Heart left ventricle (tissue), 16 donors: Measurements from ENCODE around the gene DSG2. TPM values are rescaled to one million over a fixed set of nuclear protein-coding genes. Genes with fewer than 3 reads are reported as not detected.

Experiments
- ATAC-seq, 4 donors: fragments of 200-7000 bp; cut with Tn5 transposase; one replicate each; pipeline ENCODE4 v1.9.1; 2020 to 2022; ENCODE audit warnings: moderate library complexity in 4 of 4, mild to moderate bottlenecking in 3 of 4, moderate number of reproducible peaks in 1 of 4
- DNase-seq, 5 donors: peaks; one replicate each; pipeline ENCODE4 v3.0.0-alpha.2; 2020
- H3K27ac ChIP-seq, 12 donors: fragments of 200-600 bp; sonication (generic) in 4 of 12; one replicate each; pipeline versions ENCODE4 v1.5.0 to v1.8.0; 2016 to 2022; ENCODE audit warnings: mild to moderate bottlenecking in 2 of 12
- H3K27me3 ChIP-seq, 9 donors: fragments of 200-600 bp; sonication (generic) in 2 of 9; one replicate each; pipeline versions ENCODE4 v1.5.1 to v1.8.0; 2016 to 2022; ENCODE audit warnings: mild to moderate bottlenecking in 3 of 9
- H3K36me3 ChIP-seq, 9 donors: fragments of 200-600 bp; sonication (generic) in 2 of 9; one replicate each; pipeline versions ENCODE4 v1.5.0 to v1.8.0; 2018 to 2022; ENCODE audit warnings: mild to moderate bottlenecking in 2 of 9
- H3K4me1 ChIP-seq, 12 donors: fragments of 200-600 bp; sonication (generic) in 4 of 12; one replicate each; pipeline versions ENCODE4 v1.5.0 to v1.8.0; 2016 to 2022; ENCODE audit warnings: mild to moderate bottlenecking in 3 of 12
- H3K4me3 ChIP-seq, 12 donors: fragments of 200-600 bp; sonication (generic) in 4 of 12; one replicate each; pipeline versions ENCODE4 v1.5.0 to v1.8.0; 2017 to 2022; ENCODE audit warnings: mild to moderate bottlenecking in 9 of 12, moderate library complexity in 4 of 12
- H3K9me3 ChIP-seq, 12 donors: fragments of 200-600 bp; sonication (generic) in 4 of 12; one replicate each; pipeline versions ENCODE4 v1.5.0 to v1.8.0; 2016 to 2022; ENCODE audit warnings: mild to moderate bottlenecking in 1 of 12
- POLR2A ChIP-seq, 2 donors: fragments of 450-650 bp; IDR thresholded peaks; one replicate each; pipeline ENCODE4 v1.6.1; 2017; ENCODE audit warnings: antibody characterized with exemption in 2 of 2, mild to moderate bottlenecking in 2 of 2, moderate library complexity in 2 of 2
- whole genome bisulfite sequencing, 4 donors: extraction: QIAGEN DNeasy Blood & Tissue Kit in 2 of 4; methylation state at CpG; one replicate each; pipeline versions ENCODE4 v1.1.5 to v1.1.7; 2013 to 2018; 5-methylcytosine and 5-hydroxymethylcytosine counted together
- intact Hi-C, 10 donors: fragments of 100-400 bp; cut with DNase I; formaldehyde crosslinking; loops; one replicate each; pipeline versions ENCODE4 v1.11.1 to v1.14.2; 2022
- polyA plus RNA-seq, 2 donors: library from polyadenylated mRNA; stranded (reverse); fragments of 200-250 nt; gene quantifications; one replicate each; pipeline ENCODE4 v1.2.3, GENCODE V29; 2013
- total RNA-seq, 9 donors: library from RNA; depleted of rRNA in 2 of 9; stranded (reverse); fragments of >200 nt in 2 of 9; fragmentation: NEBNext Ultra II Directional in 3 of 9; extraction: Animal tissue kit (Norgen Biotek cat#: 25700) in 3 of 9; gene quantifications; one replicate each; pipeline versions ENCODE4 v1.1.0 to v1.2.4, GENCODE V29; 2016 to 2023
- TF ChIP-seq, protein P1 (sequence below), 12 donors: fragments of 200-600 bp; sonication (generic) in 4 of 12; IDR thresholded peaks; one replicate each; pipeline versions ENCODE4 v1.5.0 to v1.8.0; 2018 to 2022; ENCODE audit warnings: antibody characterized with exemption in 12 of 12, mild to moderate bottlenecking in 5 of 12
- donor health status: ischemic (EF 13 %, LVEDD 7.1; RV severe dilation, severe dysfunction).
- donor health status: healthy with polysubstance abuse.
- donor health status: DM: no; HTN: yes; CAD: no.
- donor health status: DM: no; HTN: no; CAD: no.
- donor health status: ischemic (EF 25% LVEDD 6.9; RV normal size, moderate dysfunction).
- donor health status: ischemic (EF 25% LVEDD 5.7; RV mildly dilated, moderate dysfunction).
- donor health status: healthy.
- donor health status: DM: yes; HTN: yes; CAD: no.
- donor health status: ischemic (EF 35%, LVEDD 5.7; RV mildly dilated, moderate dysfunction).
- donor health status: nonischemic (EF 11% LVEDD 7.7; RV severe dilation, severe dysfunction).
- donor health status: DM: yes; HTN: yes; CAD: no.
- donor health status: PGD.
- donor health status: ischemic (EF 29% LVEDD 5.4; RV normal size, mild dysfunction).
- donor health status: nonischemic (EF 23%, LVEDD 6.1; RV moderate dilation, normal function).

DSG2 gene
- total and polyA plus RNA-seq, 11 donors = 10.1 to 54.4 (median 41.0) TPM

DNA sequence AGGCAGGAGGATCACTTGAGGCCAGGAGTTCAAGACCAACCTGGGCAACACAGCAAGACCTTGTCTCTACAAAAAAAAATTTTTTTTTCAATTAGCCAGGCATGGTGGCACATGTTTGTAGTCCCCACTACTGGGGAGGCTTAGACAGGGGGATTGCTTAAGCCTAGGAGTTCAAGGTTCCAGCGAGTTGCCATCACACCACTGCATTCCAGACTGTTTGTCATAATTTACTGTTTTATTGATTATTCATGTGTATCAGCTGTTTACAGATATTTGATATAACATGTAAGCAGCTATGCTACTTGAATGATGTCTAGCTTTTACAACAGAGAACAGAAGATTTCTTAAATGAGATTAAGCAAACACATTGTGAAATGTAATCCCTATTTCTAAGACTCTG, 35.3 kb downstream of the DSG2 start:
- DNase-seq (no peak), ATAC-seq (no peak)
- no peaks in the 10 kb centered on the region for H3K27me3 ChIP-seq
- H3K4me3 ChIP-seq = no peak overlapping the region
- intact Hi-C loops = no loop called here
- no peaks in the 10 kb centered on the region for H3K9me3 ChIP-seq
- peaks cover 0 to 39% (median 0%) of the 10 kb centered on the region in 9 donors for H3K36me3 ChIP-seq
- no peak overlapping the region for H3K27ac ChIP-seq
- WGBS, 4 donors = 90 to 100% (median 94%) methylated on average over 1 of the region's 1 CpG
- no peaks in the 10 kb centered on the region for H3K4me1 ChIP-seq
- TF ChIP-seq POLR2A (IDR thresholded peaks at IDR 0.05) = no peak

DNA sequence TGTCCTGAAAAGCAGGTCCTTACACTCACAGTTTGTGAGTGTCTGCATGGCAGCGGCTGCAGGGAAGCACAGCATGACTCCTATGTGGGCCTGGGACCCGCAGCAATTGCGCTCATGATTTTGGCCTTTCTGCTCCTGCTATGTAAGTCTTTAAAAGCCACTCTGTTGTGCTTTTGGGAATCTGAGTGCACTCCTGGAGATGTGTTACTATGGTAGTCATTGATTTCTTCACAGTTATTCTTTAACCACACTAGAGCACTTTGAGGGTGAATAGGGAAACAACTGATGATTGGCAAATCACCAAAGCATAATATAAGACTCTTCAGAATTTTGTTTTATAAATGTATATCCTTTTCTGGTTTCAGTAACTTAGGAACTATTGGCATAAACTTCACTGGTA, 40.9 kb downstream of the DSG2 start:
- Histone ChIP-seq H3K27ac (no peak overlapping the region), H3K36me3 (peaks cover 0 to 77% (median 23%) of the 10 kb centered on the region in 9 donors), H3K4me3 (no peak overlapping the region), H3K9me3 (no peaks in the 10 kb centered on the region), H3K27me3 (no peaks in the 10 kb centered on the region), H3K4me1 (peaks cover 0 to 3% (median 0%) of the 10 kb centered on the region in 12 donors)
- intact Hi-C loops = no loop called here
- no peak for ATAC-seq
- WGBS, 4 donors = 96 to 100% (median 97%) methylated on average over 3 of the region's 3 CpGs
- no peak for TF ChIP-seq POLR2A (IDR thresholded peaks at IDR 0.05)
- TF ChIP-seq, protein P1, sequence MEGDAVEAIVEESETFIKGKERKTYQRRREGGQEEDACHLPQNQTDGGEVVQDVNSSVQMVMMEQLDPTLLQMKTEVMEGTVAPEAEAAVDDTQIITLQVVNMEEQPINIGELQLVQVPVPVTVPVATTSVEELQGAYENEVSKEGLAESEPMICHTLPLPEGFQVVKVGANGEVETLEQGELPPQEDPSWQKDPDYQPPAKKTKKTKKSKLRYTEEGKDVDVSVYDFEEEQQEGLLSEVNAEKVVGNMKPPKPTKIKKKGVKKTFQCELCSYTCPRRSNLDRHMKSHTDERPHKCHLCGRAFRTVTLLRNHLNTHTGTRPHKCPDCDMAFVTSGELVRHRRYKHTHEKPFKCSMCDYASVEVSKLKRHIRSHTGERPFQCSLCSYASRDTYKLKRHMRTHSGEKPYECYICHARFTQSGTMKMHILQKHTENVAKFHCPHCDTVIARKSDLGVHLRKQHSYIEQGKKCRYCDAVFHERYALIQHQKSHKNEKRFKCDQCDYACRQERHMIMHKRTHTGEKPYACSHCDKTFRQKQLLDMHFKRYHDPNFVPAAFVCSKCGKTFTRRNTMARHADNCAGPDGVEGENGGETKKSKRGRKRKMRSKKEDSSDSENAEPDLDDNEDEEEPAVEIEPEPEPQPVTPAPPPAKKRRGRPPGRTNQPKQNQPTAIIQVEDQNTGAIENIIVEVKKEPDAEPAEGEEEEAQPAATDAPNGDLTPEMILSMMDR (IDR thresholded peaks at IDR 0.05) = no peak
- DNase-seq = no peak

DNA sequence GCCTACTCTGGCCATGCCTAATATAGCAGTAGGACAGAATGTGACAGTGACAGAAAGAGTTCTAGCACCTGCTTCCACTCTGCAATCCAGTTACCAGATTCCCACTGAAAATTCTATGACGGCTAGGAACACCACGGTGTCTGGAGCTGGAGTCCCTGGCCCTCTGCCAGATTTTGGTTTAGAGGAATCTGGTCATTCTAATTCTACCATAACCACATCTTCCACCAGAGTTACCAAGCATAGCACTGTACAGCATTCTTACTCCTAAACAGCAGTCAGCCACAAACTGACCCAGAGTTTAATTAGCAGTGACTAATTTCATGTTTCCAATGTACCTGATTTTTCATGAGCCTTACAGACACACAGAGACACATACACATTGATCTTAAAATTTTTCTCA, 48.5 kb downstream of the DSG2 start:
- no peak for ATAC-seq
- H3K36me3 ChIP-seq = peaks cover 0 to 32% (median 10%) of the 10 kb centered on the region in 9 donors
- H3K27ac ChIP-seq = no peak overlapping the region
- DNase-seq = no peak
- H3K4me3 ChIP-seq = no peak overlapping the region
- no peaks in the 10 kb centered on the region for H3K9me3 ChIP-seq
- TF ChIP-seq POLR2A (IDR thresholded peaks at IDR 0.05) = no peak
- TF ChIP-seq, protein P1 (IDR thresholded peaks at IDR 0.05) = no peak
- no peaks in the 10 kb centered on the region for H3K27me3 ChIP-seq
- 66 to 72% (median 70%) methylated on average over 2 of the region's 2 CpGs for WGBS, 4 donors
- intact Hi-C loops = no loop called here
- peaks cover 0 to 3% (median 0%) of the 10 kb centered on the region in 12 donors for H3K4me1 ChIP-seq

DNA sequence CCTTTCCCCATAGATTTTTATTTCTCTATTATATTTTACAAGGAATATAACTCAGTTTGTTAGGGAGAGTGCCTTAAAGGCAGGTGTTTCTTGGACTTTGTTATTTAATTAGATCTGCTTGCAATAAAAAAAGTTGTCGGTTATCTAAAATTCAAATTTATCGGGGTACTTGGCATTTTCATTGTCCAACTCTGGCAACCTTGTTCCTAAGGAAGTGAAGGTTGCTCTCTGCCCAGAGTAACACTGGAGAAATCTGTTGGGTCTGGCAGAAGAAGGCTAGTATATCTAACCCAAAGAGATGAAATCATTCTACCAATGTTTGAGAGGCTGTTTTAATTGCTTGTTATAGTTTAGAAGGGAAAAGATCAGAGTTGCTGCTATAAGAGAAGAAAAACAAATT, 50.9 kb downstream of the DSG2 start:
- no peak overlapping the region for H3K27ac ChIP-seq
- no peaks in the 10 kb centered on the region for H3K9me3 ChIP-seq
- no peaks in the 10 kb centered on the region for H3K4me1 ChIP-seq
- intact Hi-C loops = no loop called here
- H3K36me3 ChIP-seq = peaks cover 0 to 14% (median 3%) of the 10 kb centered on the region in 9 donors
- H3K27me3 ChIP-seq = no peaks in the 10 kb centered on the region
- ATAC-seq = no peak
- no peak overlapping the region for H3K4me3 ChIP-seq
- 86 to 94% (median 93%) methylated on average over 2 of the region's 2 CpGs for WGBS, 4 donors
- TF ChIP-seq POLR2A (IDR thresholded peaks at IDR 0.05) = no peak
- TF ChIP-seq, protein P1 (IDR thresholded peaks at IDR 0.05) = no peak
- no peak for DNase-seq

DNA sequence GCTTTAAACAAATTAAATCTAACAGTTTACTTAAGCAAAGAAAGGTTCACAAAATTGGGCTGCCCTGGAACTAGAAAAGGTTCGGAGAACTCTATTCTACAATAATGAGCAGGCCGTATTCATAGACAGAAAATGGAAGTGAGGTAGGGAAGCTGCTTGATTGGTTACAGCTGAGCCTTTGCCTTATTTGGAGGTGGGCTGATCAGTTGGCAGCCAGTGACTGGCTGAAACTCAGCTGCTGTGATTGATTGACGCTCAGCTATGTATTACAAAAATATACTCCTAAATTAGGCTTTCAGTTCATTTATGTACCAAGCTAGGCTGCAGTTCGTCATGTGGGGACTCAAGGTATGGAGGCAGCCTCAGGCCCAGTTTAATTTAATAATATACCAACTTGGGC, 51.4 kb downstream of the DSG2 start:
- Histone ChIP-seq H3K27me3 (peaks cover 0 to 2% (median 0%) of the 10 kb centered on the region in 9 donors), H3K36me3 (peaks cover 0 to 14% (median 3%) of the 10 kb centered on the region in 9 donors), H3K4me3 (no peak overlapping the region), H3K9me3 (no peaks in the 10 kb centered on the region), H3K27ac (no peak overlapping the region), H3K4me1 (no peaks in the 10 kb centered on the region)
- ATAC-seq = no peak
- no peak for DNase-seq
- TF ChIP-seq, protein P1 (IDR thresholded peaks at IDR 0.05) = no peak
- TF ChIP-seq POLR2A (IDR thresholded peaks at IDR 0.05) = no peak
- 83 to 93% (median 89%) methylated on average over 4 of the region's 4 CpGs for WGBS, 4 donors
- intact Hi-C loops = no loop called here
